ENCODE data around the gene PDHX. TPM values are rescaled to one million over a fixed set of nuclear protein-coding genes. Genes with fewer than 3 reads are reported as not detected.
"Not testable (repeated sequence)": the region's sequence is repeated elsewhere in the genome, so short reads cannot be mapped to it uniquely, and the experiment has no call there.

The PDHX gene
- polyA plus RNA-seq, 4 donors: 37.4 to 44.6 (median 42.0) TPM

DNA sequence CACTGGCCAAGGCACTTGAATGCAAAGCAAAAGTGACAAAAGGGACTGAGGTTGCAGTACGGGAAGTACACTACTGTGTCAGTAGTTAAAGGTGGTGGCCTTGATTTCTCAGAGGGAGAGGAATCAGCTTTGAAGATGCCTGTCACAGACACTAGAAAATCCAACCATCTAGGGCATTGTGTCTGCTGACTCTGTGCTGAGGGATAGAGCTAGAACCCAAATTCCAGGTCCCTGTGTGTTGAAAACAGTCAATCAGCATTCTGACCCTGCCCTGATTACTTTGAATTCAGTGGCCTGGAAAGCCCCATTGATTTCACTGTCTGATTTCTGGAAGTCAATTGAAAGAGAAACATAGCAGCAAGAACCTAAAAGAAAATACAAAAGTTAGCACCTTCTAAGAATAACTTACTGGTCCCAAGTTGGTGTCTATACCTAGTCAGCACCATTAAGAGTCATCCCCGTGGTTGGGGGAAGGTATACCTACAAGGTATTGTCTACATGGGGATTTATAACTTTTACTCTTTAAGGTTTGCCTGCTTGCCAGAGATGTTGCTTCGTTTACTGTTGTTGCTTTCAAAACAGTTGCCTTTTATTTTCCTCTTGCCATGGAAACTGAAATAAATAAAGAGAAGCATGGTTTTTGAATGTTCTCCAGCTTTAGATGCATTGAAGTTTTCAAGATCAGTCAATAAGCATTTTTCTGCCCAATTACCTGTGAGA, 97.3 kb downstream of the PDHX start:
- no peak for DNase-seq (ENCODE audit: low read depth in 4 of 4, low spot score in 3 of 4)

DNA sequence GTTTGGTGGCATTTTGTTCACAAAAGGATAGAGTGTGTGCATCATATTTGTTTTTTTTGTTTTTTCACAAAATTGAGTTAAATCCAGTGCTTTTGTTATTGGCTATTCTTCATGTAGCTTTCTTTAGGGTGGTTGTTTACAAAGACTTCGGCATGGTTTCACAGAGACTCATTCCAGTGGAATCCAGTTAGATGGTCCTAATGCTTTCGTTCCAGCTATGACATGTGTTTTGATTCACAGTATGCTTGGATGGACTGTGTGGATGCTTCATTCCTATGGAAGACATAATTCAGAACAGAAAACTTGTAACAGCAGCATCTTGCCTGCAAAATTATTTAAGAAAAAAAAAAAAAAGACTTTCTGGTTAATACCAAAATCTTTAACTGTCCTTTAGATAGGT, 97.9 kb downstream of the PDHX start:
- DNase-seq (ENCODE audit: low read depth in 4 of 4, low spot score in 3 of 4): no peak

DNA sequence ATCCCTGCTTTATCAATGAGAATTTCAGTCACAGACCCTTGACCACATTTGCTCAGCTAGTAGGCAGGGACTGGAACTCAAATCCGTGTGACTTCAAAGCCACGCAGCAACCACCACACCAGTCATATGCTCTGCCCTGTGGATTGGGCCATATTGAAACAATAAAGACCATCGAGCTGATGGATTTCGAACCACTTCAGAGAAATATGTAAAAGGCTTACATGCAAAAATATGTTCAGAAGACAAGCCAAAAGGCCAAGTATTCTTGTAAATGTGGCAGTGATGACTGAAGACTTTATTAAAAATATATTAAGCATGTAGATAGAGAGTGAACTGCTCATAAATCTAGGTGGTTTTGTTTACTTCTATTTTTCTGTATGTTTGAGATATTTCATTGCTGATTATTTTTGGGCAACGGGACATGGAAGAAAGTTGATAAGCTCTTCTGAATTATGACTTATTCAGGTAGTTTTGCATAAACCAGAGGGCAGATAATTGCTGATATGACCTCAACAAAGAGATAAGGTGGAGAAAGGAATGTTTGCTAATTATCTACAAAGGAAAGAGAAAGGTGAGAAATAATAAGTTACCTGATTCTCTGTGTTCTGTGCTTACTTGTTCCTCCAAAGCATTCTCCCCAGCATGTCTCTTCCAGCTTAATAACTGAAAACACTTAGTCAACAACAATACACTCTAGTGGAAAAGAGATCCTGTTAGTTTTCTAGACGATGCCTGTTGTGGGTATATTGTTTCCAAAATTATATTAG, 99.4 kb downstream of the PDHX start:
- DNase-seq (ENCODE audit: low read depth in 4 of 4, low spot score in 3 of 4): no peak

DNA sequence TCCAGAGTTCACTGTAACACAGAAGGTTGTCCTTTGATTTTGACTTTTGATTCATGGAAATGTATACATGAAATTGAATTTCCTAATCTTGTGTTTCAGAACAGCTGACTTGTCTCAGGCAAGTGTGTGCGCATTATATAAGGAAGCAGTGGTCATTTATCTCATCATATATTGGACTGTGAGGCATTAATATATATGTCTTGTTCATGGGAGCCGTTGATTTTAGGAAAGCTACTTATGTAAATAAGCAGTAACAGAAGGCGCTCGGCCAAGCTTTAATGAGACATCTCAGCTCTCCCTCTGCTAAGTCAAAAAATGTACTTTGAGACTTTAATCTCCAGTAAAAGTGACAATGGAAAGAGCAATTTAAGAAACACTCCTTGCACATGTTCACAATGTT, 100.5 kb downstream of the PDHX start:
- DNase-seq (ENCODE audit: low read depth in 4 of 4, low spot score in 3 of 4): peak in 2 of 4 donors; percentile 28

DNA sequence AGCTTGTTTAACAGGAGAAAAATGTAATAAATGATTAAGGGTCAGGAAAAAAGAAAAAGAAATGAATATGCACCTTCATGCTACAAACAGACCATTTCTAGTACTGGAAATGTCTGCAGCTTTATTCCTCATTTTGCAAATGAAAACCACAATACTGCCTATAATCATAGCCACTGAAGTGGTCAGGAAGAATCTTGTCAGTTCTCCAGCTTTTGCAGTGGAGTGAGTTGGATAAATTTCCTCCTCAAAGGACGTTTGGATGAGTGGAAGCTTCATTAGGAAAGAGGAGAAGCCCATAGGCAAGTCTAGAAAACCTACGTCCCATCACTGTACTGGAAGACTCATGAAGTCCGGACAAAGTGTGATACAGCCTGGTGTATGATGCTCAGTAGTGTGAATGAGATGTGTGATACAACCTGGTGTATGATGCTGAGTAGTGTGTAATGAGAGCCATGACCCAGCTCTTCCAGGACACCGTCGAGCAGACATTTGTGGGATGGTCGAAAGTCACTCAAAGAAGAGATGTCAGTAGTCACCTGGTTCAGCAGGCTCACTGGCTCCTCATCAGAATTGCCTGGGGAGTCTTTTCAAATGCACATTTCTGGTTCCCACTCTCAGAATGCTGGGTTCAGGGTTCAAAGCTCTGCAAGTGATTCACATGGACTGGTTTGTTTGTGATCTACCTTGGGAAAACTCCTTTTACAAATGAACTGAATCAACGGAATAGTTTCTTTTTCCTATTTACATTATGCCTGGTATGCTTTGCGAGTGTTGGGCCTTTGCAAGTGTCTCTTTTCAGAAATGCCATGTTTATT, 101.3 kb downstream of the PDHX start:
- DNase-seq (ENCODE audit: low read depth in 4 of 4, low spot score in 3 of 4): no peak

DNA sequence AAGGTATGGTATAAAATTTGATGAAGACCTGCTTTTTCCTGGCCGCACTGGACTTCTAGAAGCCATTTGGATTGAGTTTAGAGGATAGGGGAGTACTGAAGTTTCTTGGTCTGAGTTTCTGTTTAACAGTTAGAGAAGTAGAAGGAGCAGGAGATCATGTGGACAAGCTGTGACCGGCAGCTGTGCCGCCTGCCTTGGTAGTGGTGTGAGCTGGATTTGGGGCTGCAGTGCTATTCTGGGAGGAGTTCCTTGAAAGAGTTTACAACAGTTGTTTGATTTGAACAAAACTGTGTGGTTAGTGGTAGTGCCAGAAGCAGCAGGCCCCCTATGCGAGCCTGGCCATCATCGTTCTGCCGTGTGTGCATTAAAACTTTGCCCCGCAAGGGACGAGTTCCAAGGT, 105.2 kb downstream of the PDHX start:
- DNase-seq (ENCODE audit: low read depth in 4 of 4, low spot score in 3 of 4): no peak

DNA sequence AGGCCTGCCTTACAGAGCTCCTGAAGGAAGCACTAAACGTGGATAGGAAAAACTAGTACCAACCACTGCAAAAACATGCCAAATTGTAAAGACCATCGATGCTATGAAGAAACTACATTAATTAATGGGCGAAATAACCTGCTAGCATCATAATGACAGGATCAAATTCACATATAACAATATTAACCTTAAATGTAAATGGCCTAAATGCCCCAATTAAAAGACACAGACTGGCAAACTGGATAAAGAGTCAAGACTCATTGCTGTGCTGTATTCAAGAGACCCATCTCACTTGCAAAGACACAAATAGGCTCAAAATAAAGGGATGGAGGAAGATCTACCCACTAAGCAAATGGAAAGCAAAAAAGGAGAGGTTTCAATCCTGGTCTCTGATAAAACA, 107.5 kb downstream of the PDHX start:
- DNase-seq (ENCODE audit: low read depth in 4 of 4, low spot score in 3 of 4): not testable (repeated sequence)

DNA sequence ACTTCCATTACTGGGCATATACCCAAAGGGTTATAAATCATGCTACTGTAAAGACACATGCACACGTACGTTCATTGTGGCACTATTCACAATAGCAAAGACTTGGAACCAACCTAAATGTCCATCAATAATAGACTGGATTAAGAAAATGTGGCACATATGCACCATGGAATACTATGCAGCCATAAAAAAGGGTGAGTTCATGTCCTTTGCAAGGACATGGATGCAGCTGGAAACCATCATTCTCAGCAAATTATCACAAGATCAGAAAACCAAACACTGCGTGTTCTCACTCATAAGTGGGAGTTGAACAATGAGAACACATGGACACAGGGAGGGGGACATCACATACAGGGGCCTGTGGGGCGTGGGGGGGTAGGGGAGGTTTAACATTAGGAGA, 111.6 kb downstream of the PDHX start:
- DNase-seq (ENCODE audit: low read depth in 4 of 4, low spot score in 3 of 4): not testable (repeated sequence)

DNA sequence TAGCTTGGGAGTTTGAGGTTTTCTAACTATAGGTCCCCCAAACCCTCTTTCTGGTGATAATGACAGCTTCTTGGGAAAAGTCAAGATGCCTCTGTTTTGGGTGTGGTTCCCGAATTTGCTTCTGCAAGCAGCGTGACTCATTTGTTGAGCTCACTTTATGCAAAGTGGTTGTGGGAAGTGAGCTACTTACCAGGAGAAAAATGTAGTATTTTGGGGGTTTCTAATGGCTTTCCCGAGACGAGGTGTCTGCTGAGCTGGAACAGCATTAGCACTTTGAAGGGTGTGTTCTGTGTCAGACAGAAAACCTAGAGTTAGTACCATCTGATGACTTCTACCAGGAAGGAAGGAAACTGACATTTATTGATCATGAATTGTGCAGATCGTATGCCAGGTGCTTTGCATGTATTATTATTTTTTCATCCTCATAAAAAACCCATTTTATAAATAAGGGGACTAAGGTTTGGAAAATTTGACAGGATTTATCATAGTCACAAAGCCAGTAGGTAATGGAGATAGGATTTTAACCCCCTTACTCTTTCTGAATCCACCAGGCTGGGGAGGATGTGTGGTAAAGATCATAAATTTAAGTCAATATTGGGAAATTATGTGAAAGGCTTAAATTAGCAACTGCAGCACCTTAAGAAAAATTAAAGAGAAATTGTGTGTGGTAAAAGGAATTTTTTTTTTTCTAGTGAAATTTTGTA, 113.7 kb downstream of the PDHX start:
- no peak for DNase-seq (ENCODE audit: low read depth in 4 of 4, low spot score in 3 of 4)

DNA sequence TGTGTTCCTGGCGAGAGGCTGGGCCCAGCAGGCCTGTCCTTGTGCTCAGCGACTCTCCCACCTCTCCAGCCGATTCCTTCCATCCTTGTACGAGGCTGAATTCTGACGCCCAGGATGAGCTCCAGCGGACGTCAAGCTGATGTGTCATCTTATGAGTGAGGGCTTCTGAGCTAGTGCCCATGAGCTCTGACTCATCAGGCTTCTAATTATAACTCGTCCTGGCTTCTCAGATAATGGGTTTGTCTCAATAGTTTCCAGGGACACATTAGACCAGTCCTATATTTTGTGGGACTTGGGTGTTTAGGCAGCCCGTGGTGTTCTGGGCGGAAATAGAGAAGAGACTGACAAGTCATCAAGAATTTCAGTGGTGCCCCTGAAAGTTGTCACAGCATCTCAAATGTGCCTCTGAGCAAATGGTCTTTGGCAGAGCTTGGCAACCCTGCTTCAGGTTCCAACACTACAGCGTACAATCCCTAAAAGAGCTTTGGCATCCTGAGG, 114.3 kb downstream of the PDHX start:
- no peak for DNase-seq (ENCODE audit: low read depth in 4 of 4, low spot score in 3 of 4)

DNA sequence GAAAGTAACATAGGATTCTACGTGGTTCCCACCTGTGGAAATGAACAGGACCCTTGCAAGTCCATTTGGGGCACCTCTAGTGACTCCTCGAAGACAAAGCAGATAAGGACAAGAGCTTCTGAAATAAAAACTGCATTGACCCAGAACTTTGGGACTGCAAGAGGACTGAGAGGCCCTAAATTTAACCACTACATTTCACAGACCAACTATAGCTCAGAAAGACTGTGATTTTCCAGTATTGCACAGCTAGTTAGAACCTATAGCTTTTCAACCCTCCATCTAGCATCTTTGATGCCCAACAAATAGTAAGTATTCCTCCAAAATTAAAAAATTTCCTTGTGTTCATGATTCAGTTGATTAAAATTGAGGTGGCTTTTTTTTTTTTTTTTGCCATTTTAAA, 114.9 kb downstream of the PDHX start:
- no peak for DNase-seq (ENCODE audit: low read depth in 4 of 4, low spot score in 3 of 4)

DNA sequence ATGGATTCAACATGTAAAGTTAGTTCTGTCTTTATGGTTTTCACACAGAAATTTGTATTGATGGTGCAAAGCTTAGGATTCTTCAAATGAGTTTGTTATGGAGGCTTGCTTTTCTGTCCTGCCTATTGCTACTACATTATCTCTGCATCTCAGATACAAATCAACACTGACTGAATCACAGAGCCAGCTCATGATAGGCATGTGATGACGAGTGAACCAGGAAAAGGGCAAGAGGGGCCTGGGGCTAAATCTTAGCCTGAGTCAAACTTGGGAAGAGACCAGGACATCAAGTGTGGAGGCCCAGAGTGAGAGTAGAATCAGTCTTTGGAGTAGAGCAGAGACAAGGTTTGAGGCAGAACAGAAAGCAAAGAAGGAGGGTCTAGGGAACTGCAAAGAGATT, 115.4 kb downstream of the PDHX start:
- DNase-seq (ENCODE audit: low read depth in 4 of 4, low spot score in 3 of 4): no peak

DNA sequence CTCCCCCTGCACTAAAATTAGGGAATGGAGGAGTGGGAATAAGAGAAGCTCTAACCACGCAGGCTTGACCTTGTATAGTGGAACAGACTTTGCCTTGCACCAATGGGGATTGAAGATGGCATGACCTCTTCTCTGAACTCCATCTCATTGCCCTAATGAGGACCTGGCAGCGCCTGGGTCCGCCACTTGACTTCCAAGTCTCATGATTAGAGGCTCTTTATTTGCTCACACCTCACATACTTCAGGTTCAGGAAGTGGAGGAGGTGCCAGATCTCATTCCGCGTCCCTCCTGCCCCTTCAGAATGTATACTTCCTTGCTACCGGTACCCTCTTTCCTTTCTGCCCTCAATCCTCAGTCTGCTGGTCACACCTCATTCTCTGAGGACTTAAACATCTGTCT, 116.6 kb downstream of the PDHX start:
- no peak for DNase-seq (ENCODE audit: low read depth in 4 of 4, low spot score in 3 of 4)

DNA sequence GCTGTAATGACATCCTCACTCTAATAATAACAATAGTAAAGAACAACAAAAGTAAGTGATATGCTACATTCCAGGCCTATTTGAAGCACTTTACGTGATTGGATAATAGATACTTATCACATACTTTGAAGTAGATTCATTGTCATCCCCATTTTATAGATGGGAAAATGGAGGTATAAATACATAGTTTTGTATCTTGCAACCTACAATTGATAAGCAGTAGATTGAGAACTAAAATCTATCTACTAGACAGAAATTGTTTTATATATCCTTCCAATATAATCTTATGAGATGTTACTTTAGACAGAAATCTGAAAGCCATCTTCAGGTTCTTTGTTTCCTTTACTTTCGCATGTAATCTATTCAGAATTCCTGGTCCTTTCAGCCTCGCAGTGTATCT, 118.0 kb downstream of the PDHX start:
- no peak for DNase-seq (ENCODE audit: low read depth in 4 of 4, low spot score in 3 of 4)

DNA sequence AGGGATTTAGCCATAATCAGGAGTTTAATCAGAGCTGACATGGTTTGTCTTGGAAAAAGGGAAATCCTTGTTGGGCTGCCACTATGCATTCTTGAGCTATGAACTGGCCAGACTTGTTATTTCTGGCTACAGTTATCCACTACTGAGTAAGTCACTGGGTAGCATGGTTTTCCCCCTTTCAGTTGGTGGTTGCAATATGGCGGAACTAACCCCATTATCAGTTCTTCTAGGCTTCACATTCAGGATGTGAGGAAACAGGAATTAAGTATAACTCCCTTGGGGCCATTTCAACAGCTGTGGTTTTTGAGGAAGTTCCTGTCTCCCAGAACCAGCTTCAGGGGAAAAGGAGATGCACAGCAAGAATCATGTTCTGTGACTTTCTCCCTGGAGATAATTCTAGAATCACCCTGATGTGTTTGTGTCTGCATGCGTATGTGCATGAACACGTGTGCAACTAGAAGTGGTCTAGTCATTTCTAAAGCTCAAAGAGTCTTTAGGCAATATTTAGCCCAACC, 119.5 kb downstream of the PDHX start:
- no peak for DNase-seq (ENCODE audit: low read depth in 4 of 4, low spot score in 3 of 4)

DNA sequence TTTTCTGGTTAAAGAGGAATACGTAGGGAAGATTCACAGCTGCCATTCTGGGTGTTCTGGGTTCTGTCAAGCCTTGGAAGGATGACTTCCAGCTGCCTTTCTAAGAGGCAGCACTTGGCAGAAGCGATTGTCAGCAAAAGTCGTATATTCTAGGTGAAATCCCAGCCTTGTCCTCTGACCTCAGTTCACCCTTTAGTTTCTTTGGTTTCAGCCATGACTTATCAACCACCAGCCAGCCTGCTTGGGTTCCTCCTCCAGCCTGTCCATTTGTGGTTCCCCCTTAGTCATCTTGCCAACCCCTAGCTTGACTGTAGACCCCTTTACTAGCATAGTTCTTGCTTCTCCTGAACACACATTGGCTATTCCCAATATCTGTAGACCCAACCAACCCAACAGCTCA, 120.2 kb downstream of the PDHX start:
- no peak for DNase-seq (ENCODE audit: low read depth in 4 of 4, low spot score in 3 of 4)

DNA sequence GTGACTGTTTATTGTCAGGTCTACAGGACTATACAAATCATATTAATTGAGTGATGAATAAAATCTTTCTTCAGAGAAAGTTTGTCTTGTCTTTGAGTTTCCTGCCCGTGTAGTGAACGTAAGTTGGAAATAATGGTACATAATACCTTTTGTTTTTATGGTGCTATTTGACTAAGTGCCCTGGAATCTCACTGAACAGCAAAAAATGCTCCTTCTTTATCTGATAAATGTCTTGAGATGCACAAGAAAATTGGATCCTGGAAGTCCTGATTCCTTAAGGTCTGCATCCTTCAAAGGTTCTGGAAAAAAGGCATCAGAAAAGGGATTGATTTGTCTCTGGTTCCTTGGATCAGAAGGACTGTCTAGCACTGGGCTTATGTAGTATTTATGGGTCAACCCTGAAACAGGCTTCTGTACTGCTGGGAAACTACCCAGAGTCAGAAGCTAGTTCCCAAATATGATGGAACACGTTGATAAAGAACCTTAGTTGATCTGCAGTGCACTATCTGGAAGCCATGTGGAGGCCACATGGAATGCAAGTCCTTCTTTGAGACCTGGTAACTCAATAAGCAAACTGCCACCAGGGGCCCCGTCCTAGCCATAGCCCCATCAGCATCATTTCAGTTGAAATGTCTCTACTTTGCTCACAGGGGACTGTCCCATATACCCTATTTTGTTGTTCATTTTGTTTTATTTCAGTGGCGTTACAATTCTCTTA, 122.0 kb downstream of the PDHX start:
- DNase-seq (ENCODE audit: low read depth in 4 of 4, low spot score in 3 of 4): no peak

DNA sequence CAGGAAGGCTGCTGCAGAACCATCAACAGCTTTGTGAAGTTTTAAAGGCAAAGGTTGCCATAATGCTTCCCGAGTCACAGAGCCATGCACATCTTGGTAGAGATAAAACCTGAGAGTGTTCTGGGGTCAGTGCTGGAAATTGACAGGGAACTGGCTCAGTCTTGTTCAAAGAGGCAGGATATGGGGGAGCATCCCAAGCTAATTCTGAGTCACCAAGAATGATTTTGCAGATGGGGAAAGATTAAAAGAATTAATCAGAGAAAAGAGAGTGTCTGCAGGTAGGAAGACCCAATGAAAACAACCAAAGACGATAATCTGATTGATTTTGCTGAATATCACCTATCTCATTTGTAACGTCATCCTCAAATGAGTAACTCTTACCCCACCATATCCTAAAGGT, 122.7 kb downstream of the PDHX start:
- no peak for DNase-seq (ENCODE audit: low read depth in 4 of 4, low spot score in 3 of 4)

DNA sequence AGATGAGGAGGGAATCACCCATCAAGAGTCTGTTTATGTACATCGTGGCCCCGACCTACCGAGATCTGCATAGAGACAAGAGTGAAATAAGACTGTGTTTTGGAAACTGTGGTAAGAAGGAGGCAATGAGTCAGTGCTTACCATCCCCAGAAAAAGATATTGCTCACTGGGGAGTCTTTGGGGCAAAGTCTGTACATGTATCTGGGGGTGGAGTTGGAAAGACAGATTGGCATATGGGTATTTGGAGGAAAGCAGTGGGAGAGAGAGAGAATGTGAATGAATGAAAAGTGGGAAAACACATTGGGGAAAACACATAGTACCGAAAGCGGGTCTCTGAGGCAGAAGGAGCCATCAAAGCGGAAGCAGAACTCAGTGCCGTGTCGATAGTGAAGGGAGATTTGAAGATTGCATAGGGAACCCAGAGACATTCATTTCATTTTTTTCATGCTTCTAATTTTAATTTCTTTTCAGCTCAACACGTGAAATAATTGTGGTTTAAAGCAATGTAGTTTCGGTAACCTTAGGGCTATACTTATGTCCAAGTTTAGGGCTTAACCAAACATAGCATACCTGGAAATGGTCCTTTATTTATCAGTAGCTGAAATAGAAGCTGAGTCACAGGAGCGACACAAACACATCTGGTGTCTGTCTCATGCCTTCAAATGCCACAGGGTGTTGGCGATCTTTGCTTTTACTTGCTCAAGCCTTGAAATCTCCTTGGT, 124.0 kb downstream of the PDHX start:
- no peak for DNase-seq (ENCODE audit: low read depth in 4 of 4, low spot score in 3 of 4)

Data from right renal pelvis (tissue), 4 donors.